CD4-positive, alpha-beta T cell treated with Interleukin-6 for 4 hours (primary cell): ENCODE measurements around the gene ARHGAP15.

Experiments
- DNase-seq: peaks from one replicate; pipeline ENCODE4 v3.0.0-alpha.2; 2020; ENCODE audit warnings: mixed read lengths

ARHGAP15 gene

GRCh38 chr2:143545949-143546255 lies 416.7 kb downstream of the ARHGAP15 start:
- DNase-seq, result no peak

- no peak for DNase-seq
Observed at GRCh38 chr2:143548032-143548431, 418.8 kb downstream of the ARHGAP15 start.

GRCh38 chr2:143550500-143550899 lies 421.3 kb downstream of the ARHGAP15 start:
- no peak for DNase-seq

GRCh38 chr2:143551971-143552650 lies 422.9 kb downstream of the ARHGAP15 start:
- no peak for DNase-seq

GRCh38 chr2:143553261-143553660 lies 424.0 kb downstream of the ARHGAP15 start:
- DNase-seq, result no peak

- DNase-seq, result no peak
Observed at GRCh38 chr2:143558665-143559064, 429.4 kb downstream of the ARHGAP15 start.

- DNase-seq, result no peak
Observed at GRCh38 chr2:143559147-143559546, 429.9 kb downstream of the ARHGAP15 start.

GRCh38 chr2:143560724-143561123 lies 431.5 kb downstream of the ARHGAP15 start:
- no peak for DNase-seq

GRCh38 chr2:143564419-143564818 lies 435.2 kb downstream of the ARHGAP15 start:
- DNase-seq, result no peak

- no peak for DNase-seq
Observed at GRCh38 chr2:143571747-143572146, 442.5 kb downstream of the ARHGAP15 start.

- no peak for DNase-seq
Observed at GRCh38 chr2:143572421-143572820, 443.2 kb downstream of the ARHGAP15 start.

GRCh38 chr2:143574069-143574468 lies 444.9 kb downstream of the ARHGAP15 start:
- no peak for DNase-seq

GRCh38 chr2:143575340-143575739 lies 446.1 kb downstream of the ARHGAP15 start:
- DNase-seq, result no peak

GRCh38 chr2:143577489-143577888 lies 448.3 kb downstream of the ARHGAP15 start:
- DNase-seq, result no peak

GRCh38 chr2:143579456-143579855 lies 450.2 kb downstream of the ARHGAP15 start:
- no peak for DNase-seq

GRCh38 chr2:143581134-143581533 lies 451.9 kb downstream of the ARHGAP15 start:
- no peak for DNase-seq

- DNase-seq, result no peak
Observed at GRCh38 chr2:143582046-143582747, 453.0 kb downstream of the ARHGAP15 start.

GRCh38 chr2:143584936-143585335 lies 455.7 kb downstream of the ARHGAP15 start:
- no peak for DNase-seq

- no peak for DNase-seq
Observed at GRCh38 chr2:143586119-143586518, 456.9 kb downstream of the ARHGAP15 start.

- no peak for DNase-seq
Observed at GRCh38 chr2:143588746-143589145, 459.5 kb downstream of the ARHGAP15 start.

GRCh38 chr2:143594161-143594560 lies 464.9 kb downstream of the ARHGAP15 start:
- no peak for DNase-seq

GRCh38 chr2:143594745-143595144 lies 465.5 kb downstream of the ARHGAP15 start:
- no peak for DNase-seq

- no peak for DNase-seq
Observed at GRCh38 chr2:143600116-143600515, 470.9 kb downstream of the ARHGAP15 start.

GRCh38 chr2:143601828-143602227 lies 472.6 kb downstream of the ARHGAP15 start:
- no peak for DNase-seq
